PC-9 (cell line): Measurements from ENCODE around the gene AK5. TPM values are rescaled to one million over a fixed set of nuclear protein-coding genes. Genes with fewer than 3 reads are reported as not detected.

ENCODE experiments used
- BruUV-seq: library from RNA; stranded (reverse); fragments of 400-500 nt; replicated peaks from 2 replicates; lab custom pipeline; 2021; lab: Mats Ljungman, UMichigan
- CTCF ChIA-PET: fragments of 300-600 bp; sonication (Branson Sonifier 250); formaldehyde crosslinking; loops from one replicate; lab custom pipeline; 2022; ENCODE audit warnings: antibody characterized with exemption; lab: Charles Lee
- POLR2A ChIA-PET: fragments of 300-600 bp; sonication (Branson Sonifier 250); formaldehyde crosslinking; loops from one replicate; lab custom pipeline; 2022; ENCODE audit warnings: antibody characterized with exemption; ENCODE audit not compliant: unreplicated experiment; lab: Charles Lee
- DNase-seq, 2 experiments: peaks; one replicate each; pipeline versions ENCODE4 v3.0.0 to v3.0.0-alpha.2; 2015 to 2022; ENCODE audit warnings: mixed read lengths in 1 of 2
- H2AFZ ChIP-seq: fragments of 200-600 bp; sonication (generic); 2 replicates; pipeline ENCODE4 v1.8.1; 2017; ENCODE audit warnings: antibody characterized with exemption
- H3F3A ChIP-seq: fragments of 200-600 bp; sonication (generic); 2 replicates; pipeline ENCODE4 v1.8.1; 2017; ENCODE audit warnings: antibody characterized with exemption, mild to moderate bottlenecking, low read depth; ENCODE audit not compliant: insufficient read depth
- H3K27ac ChIP-seq: fragments of 200-600 bp; sonication (generic); 2 replicates; pipeline ENCODE4 v1.6.1; 2016; ENCODE audit warnings: mixed run types
- H3K27me3 ChIP-seq: fragments of 200-600 bp; sonication (generic); 2 replicates; pipeline ENCODE4 v1.6.1; 2016; ENCODE audit warnings: low read depth, mixed run types; ENCODE audit not compliant: insufficient read depth
- H3K36me3 ChIP-seq: fragments of 200-600 bp; sonication (generic); 2 replicates; pipeline ENCODE4 v1.6.1; 2016; ENCODE audit warnings: low read depth, mixed run types
- H3K4me1 ChIP-seq: fragments of 200-600 bp; sonication (generic); replicated peaks from 2 replicates; pipeline ENCODE4 v1.6.1; 2016; ENCODE audit warnings: mixed run types; ENCODE audit not compliant: insufficient read depth
- H3K4me2 ChIP-seq: fragments of 200-600 bp; sonication (generic); 2 replicates; pipeline ENCODE4 v1.6.1; 2017; ENCODE audit warnings: mixed run types
- H3K4me3 ChIP-seq: fragments of 200-600 bp; sonication (generic); 2 replicates; pipeline ENCODE4 v1.6.1; 2016; ENCODE audit warnings: mixed run types
- H3K79me2 ChIP-seq: fragments of 200-600 bp; sonication (generic); 2 replicates; pipeline ENCODE4 v1.6.1; 2017; ENCODE audit warnings: low read depth, mixed run types
- H3K9me2 ChIP-seq: fragments of 200-600 bp; sonication (generic); 2 replicates; pipeline ENCODE4 v1.8.1; 2017; ENCODE audit warnings: mild to moderate bottlenecking; ENCODE audit not compliant: insufficient read depth
- H3K9me3 ChIP-seq: fragments of 200-600 bp; sonication (generic); 2 replicates; pipeline ENCODE4 v1.8.1; 2016; ENCODE audit warnings: low read depth; ENCODE audit not compliant: insufficient read depth
- H4K20me1 ChIP-seq: fragments of 200-600 bp; sonication (generic); 2 replicates; pipeline ENCODE4 v1.8.1; 2017; ENCODE audit not compliant: insufficient read depth
- EZH2 ChIP-seq: fragments of 200-600 bp; sonication (generic); IDR thresholded peaks from 2 replicates; pipeline ENCODE4 v1.8.0; 2017; ENCODE audit warnings: antibody characterized with exemption, low read depth
- intact Hi-C: fragments of 100-400 bp; cut with micrococcal nuclease; formaldehyde crosslinking; loops from one replicate; pipeline ENCODE4 v1.10.0; 2022; ENCODE audit not compliant: unreplicated experiment
- total RNA-seq: library from RNA; stranded (reverse); gene quantifications from 2 replicates; pipeline ENCODE4 v1.2.3, GENCODE V29; 2021
- TF ChIP-seq, protein P1 (sequence below): fragments of 200-600 bp; sonication (generic); conservative IDR thresholded peaks from 2 replicates; pipeline ENCODE4 v1.6.1; 2017; ENCODE audit warnings: mixed run types, antibody characterized with exemption, mild to moderate bottlenecking, moderate library complexity

Gene AK5
- total RNA-seq, 1 experiment from 2014 or later: 1.2 TPM

DNA sequence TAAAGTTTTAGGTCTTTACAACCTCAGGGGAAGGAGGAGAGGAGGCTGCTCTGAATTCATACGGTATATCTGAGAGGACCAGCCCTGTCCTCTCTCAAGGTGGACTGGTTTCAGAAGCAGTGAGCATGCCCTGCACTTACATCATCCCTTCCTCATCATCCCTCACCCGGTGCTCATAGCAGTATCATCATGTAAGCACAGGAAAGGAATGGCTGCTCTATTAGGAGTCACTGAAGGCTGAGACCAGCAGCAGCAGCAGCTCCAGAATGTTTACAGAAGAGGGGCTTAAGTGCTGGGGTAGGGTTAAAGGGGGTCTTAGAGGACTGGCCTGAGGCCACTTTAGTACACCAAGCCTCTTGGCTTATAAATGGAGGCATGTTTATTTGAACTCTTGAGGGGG, 185.9 kb downstream of the AK5 start:
- POLR2A ChIA-PET: no interaction called here
- CTCF ChIA-PET: no interaction called here
- Histone ChIP-seq H3F3A (no peaks in the 10 kb centered on the region), H3K4me1 (0 out of 2 replicates have a peak, but pooled peaks cover 4% of the 10 kb centered on the region), H4K20me1 (no peaks in the 10 kb centered on the region), H3K79me2 (no peaks in the 10 kb centered on the region), H3K27me3 (no peaks in the 10 kb centered on the region), H3K36me3 (no peaks in the 10 kb centered on the region), H3K27ac (no peak overlapping the region), H3K4me2 (no peak overlapping the region), H3K4me3 (no peak overlapping the region), H3K9me2 (no peaks in the 10 kb centered on the region; the same call in 1 of the 2 replicates), H2AFZ (no peak overlapping the region), H3K9me3 (no peaks in the 10 kb centered on the region)
- no TSS peak for BruUV-seq
- intact Hi-C loops: no loop called here
- DNase-seq: no peak
- no peak for TF ChIP-seq EZH2
- TF ChIP-seq, protein P1, sequence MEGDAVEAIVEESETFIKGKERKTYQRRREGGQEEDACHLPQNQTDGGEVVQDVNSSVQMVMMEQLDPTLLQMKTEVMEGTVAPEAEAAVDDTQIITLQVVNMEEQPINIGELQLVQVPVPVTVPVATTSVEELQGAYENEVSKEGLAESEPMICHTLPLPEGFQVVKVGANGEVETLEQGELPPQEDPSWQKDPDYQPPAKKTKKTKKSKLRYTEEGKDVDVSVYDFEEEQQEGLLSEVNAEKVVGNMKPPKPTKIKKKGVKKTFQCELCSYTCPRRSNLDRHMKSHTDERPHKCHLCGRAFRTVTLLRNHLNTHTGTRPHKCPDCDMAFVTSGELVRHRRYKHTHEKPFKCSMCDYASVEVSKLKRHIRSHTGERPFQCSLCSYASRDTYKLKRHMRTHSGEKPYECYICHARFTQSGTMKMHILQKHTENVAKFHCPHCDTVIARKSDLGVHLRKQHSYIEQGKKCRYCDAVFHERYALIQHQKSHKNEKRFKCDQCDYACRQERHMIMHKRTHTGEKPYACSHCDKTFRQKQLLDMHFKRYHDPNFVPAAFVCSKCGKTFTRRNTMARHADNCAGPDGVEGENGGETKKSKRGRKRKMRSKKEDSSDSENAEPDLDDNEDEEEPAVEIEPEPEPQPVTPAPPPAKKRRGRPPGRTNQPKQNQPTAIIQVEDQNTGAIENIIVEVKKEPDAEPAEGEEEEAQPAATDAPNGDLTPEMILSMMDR: no peak

DNA sequence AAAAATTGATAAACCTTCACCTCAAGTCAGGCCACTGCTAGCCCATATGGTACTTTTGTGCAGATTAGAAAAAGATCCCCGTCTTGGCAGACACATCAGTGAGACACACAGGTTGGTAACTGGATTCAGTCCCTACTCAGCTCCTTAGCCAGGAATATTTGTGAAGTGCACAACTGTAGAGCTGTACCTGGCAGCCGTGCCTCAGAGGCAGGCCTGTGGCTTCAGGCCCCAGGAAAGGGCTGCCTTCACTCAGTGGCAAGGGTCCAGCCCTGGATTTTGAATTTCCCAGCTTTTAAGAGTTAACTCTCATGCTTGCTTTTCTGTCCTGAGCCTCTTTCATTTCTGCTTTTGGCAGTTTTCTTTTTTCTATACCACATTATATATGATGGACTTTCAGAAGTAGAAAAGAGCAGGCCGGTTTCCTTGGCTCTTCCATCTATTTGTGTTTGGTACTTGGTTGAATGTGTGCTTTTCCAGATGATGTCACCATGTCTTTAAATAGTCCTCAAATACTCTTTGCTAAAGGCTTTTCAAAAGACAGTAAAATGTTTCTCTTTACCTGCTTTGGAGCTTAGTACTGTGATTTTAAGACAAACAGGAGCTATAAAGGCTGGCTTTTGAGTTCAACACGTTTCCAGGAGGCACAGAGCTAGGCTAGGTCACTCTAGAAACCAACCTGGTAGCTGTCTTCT, 186.6 kb downstream of the AK5 start:
- no peak for TF ChIP-seq EZH2
- TF ChIP-seq, protein P1: no peak
- Histone ChIP-seq H3K9me3 (no peaks in the 10 kb centered on the region), H3K27me3 (no peaks in the 10 kb centered on the region), H3F3A (no peaks in the 10 kb centered on the region), H3K4me1 (peaks cover 5% of the 10 kb centered on the region; the same call in 1 of the 2 replicates), H3K9me2 (no peaks in the 10 kb centered on the region), H3K36me3 (no peaks in the 10 kb centered on the region), H2AFZ (no peak overlapping the region), H3K27ac (no peak overlapping the region), H4K20me1 (no peaks in the 10 kb centered on the region), H3K4me2 (no peak overlapping the region), H3K79me2 (no peaks in the 10 kb centered on the region), H3K4me3 (no peak overlapping the region)
- intact Hi-C loops: no loop called here
- DNase-seq: no peak
- BruUV-seq: no TSS peak
- ChIA-PET POLR2A (no interaction called here), CTCF (no interaction called here)

DNA sequence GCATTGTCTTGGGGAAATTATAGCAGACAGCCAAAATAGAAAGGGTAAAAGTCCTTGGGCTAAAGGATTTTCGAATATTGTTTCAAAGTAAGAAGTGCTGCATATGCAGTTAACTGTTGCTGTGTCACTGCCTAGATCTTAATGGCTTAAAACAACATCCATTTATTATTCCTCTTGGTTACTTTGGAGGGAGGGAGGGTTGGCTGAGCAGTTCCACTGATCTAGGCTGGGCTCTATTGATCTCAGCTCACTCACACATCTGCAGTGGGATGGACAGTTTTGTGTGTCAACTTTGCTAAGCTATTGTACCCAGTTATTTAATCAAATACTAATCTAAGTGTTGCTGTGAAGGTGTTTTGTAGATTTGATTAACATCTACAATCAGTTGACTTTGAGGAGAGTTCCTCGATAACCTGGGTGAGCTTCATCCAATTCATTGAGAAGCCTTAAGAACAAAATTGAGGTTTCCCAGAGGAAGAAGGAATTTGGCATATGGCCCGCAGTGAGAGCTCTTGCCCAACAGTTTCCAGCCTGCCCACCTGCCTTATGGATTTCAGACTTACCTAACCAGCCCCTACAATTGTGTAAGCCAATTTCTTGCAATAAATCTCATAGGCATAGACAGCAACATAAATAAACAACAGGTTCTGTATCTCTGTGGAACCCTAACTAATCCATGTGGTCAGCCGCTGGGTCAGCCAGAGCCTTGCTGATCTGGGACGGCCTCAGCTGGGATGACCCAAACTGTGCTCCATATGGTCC, 187.3 kb downstream of the AK5 start:
- Histone ChIP-seq H4K20me1 (no peaks in the 10 kb centered on the region), H3K9me3 (no peaks in the 10 kb centered on the region), H3K4me3 (no peak overlapping the region), H3K9me2 (no peaks in the 10 kb centered on the region), H3F3A (no peaks in the 10 kb centered on the region), H2AFZ (no peak overlapping the region), H3K79me2 (no peaks in the 10 kb centered on the region), H3K4me1 (peaks cover 9% of the 10 kb centered on the region; the same call in 1 of the 2 replicates), H3K4me2 (no peak overlapping the region), H3K27me3 (no peaks in the 10 kb centered on the region), H3K36me3 (no peaks in the 10 kb centered on the region), H3K27ac (no peak overlapping the region)
- intact Hi-C loops: no loop called here
- no peak for DNase-seq
- ChIA-PET CTCF (no interaction called here), POLR2A (no interaction called here)
- BruUV-seq: no TSS peak
- TF ChIP-seq, protein P1: no peak
- no peak for TF ChIP-seq EZH2
